PC-9 (cell line): ENCODE results near the gene SH3BGR. TPM values are rescaled to one million over a fixed set of nuclear protein-coding genes. Genes with fewer than 3 reads are reported as not detected.
A peak's percentile ranks its signal among the peaks of the same experiment; 100 is the strongest.

Experiments used
- BruUV-seq: library from RNA; stranded (reverse); fragments of 400-500 nt; replicated peaks from 2 replicates; lab custom pipeline; 2021; lab: Mats Ljungman, UMichigan
- CTCF ChIA-PET: fragments of 300-600 bp; sonication (Branson Sonifier 250); formaldehyde crosslinking; loops from one replicate; lab custom pipeline; 2022; ENCODE audit warnings: antibody characterized with exemption; lab: Charles Lee
- POLR2A ChIA-PET: fragments of 300-600 bp; sonication (Branson Sonifier 250); formaldehyde crosslinking; loops from one replicate; lab custom pipeline; 2022; ENCODE audit warnings: antibody characterized with exemption; ENCODE audit not compliant: unreplicated experiment; lab: Charles Lee
- DNase-seq, 2 experiments: peaks; one replicate each; pipeline versions ENCODE4 v3.0.0 to v3.0.0-alpha.2; 2015 to 2022; ENCODE audit warnings: mixed read lengths in 1 of 2
- H2AFZ ChIP-seq: fragments of 200-600 bp; sonication (generic); 2 replicates; pipeline ENCODE4 v1.8.1; 2017; ENCODE audit warnings: antibody characterized with exemption
- H3F3A ChIP-seq: fragments of 200-600 bp; sonication (generic); 2 replicates; pipeline ENCODE4 v1.8.1; 2017; ENCODE audit warnings: antibody characterized with exemption, mild to moderate bottlenecking, low read depth; ENCODE audit not compliant: insufficient read depth
- H3K27ac ChIP-seq: fragments of 200-600 bp; sonication (generic); 2 replicates; pipeline ENCODE4 v1.6.1; 2016; ENCODE audit warnings: mixed run types
- H3K27me3 ChIP-seq: fragments of 200-600 bp; sonication (generic); 2 replicates; pipeline ENCODE4 v1.6.1; 2016; ENCODE audit warnings: low read depth, mixed run types; ENCODE audit not compliant: insufficient read depth
- H3K36me3 ChIP-seq: fragments of 200-600 bp; sonication (generic); 2 replicates; pipeline ENCODE4 v1.6.1; 2016; ENCODE audit warnings: low read depth, mixed run types
- H3K4me1 ChIP-seq: fragments of 200-600 bp; sonication (generic); replicated peaks from 2 replicates; pipeline ENCODE4 v1.6.1; 2016; ENCODE audit warnings: mixed run types; ENCODE audit not compliant: insufficient read depth
- H3K4me2 ChIP-seq: fragments of 200-600 bp; sonication (generic); 2 replicates; pipeline ENCODE4 v1.6.1; 2017; ENCODE audit warnings: mixed run types
- H3K4me3 ChIP-seq: fragments of 200-600 bp; sonication (generic); 2 replicates; pipeline ENCODE4 v1.6.1; 2016; ENCODE audit warnings: mixed run types
- H3K79me2 ChIP-seq: fragments of 200-600 bp; sonication (generic); 2 replicates; pipeline ENCODE4 v1.6.1; 2017; ENCODE audit warnings: low read depth, mixed run types
- H3K9me2 ChIP-seq: fragments of 200-600 bp; sonication (generic); 2 replicates; pipeline ENCODE4 v1.8.1; 2017; ENCODE audit warnings: mild to moderate bottlenecking; ENCODE audit not compliant: insufficient read depth
- H3K9me3 ChIP-seq: fragments of 200-600 bp; sonication (generic); 2 replicates; pipeline ENCODE4 v1.8.1; 2016; ENCODE audit warnings: low read depth; ENCODE audit not compliant: insufficient read depth
- H4K20me1 ChIP-seq: fragments of 200-600 bp; sonication (generic); 2 replicates; pipeline ENCODE4 v1.8.1; 2017; ENCODE audit not compliant: insufficient read depth
- CTCF ChIP-seq: fragments of 200-600 bp; sonication (generic); conservative IDR thresholded peaks from 2 replicates; pipeline ENCODE4 v1.6.1; 2017; ENCODE audit warnings: mixed run types, antibody characterized with exemption, mild to moderate bottlenecking, moderate library complexity
- EZH2 ChIP-seq: fragments of 200-600 bp; sonication (generic); IDR thresholded peaks from 2 replicates; pipeline ENCODE4 v1.8.0; 2017; ENCODE audit warnings: antibody characterized with exemption, low read depth
- intact Hi-C: fragments of 100-400 bp; cut with micrococcal nuclease; formaldehyde crosslinking; loops from one replicate; pipeline ENCODE4 v1.10.0; 2022; ENCODE audit not compliant: unreplicated experiment
- total RNA-seq: library from RNA; stranded (reverse); gene quantifications from 2 replicates; pipeline ENCODE4 v1.2.3, GENCODE V29; 2021

SH3BGR gene
- total RNA-seq, 1 experiment from 2014 or later = 4.5 TPM

DNA sequence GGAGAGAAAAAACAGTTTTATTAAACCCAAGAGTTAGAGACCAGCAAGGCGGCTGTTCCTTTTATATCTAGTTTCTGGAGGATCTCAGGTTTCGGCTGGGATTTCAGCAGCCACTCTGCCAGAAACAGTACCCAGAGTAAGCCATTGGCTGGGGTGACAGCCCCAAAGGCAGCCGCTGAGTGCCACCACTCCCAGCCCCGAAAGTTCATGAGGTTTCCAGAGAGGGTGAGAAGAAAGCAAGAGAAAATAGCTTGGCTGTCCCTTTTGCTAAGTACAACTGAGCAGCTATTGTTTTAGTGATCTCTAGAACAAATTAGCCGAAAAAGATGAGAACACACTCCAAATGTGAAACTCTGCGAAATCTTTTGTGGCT, 1.2 kb downstream of the SH3BGR start:
- H3K9me3 ChIP-seq = no peaks in the 10 kb centered on the region
- intact Hi-C loops = no loop called here
- no peak overlapping the region for H3K4me2 ChIP-seq
- no peaks in the 10 kb centered on the region for H3F3A ChIP-seq
- TF ChIP-seq EZH2 (no peak), CTCF (no peak)
- H3K79me2 ChIP-seq = no peaks in the 10 kb centered on the region
- no peaks in the 10 kb centered on the region for H3K9me2 ChIP-seq
- DNase-seq = no peak
- no peak overlapping the region for H3K27ac ChIP-seq
- H4K20me1 ChIP-seq = no peaks in the 10 kb centered on the region
- H3K27me3 ChIP-seq = no peaks in the 10 kb centered on the region
- H2AFZ ChIP-seq = no peak overlapping the region
- TSS peak; percentile 26 for BruUV-seq
- H3K4me3 ChIP-seq = no peak overlapping the region
- POLR2A ChIA-PET = no interaction called here
- CTCF ChIA-PET = no interaction called here
- H3K4me1 ChIP-seq = no peaks in the 10 kb centered on the region
- no peaks in the 10 kb centered on the region for H3K36me3 ChIP-seq

- Histone ChIP-seq H3F3A (no peaks in the 10 kb centered on the region), H3K9me2 (no peaks in the 10 kb centered on the region), H3K4me1 (no peaks in the 10 kb centered on the region), H3K4me3 (no peak overlapping the region), H2AFZ (no peak overlapping the region), H3K4me2 (no peak overlapping the region), H3K79me2 (no peaks in the 10 kb centered on the region), H3K27ac (no peak overlapping the region), H3K9me3 (no peaks in the 10 kb centered on the region), H4K20me1 (no peaks in the 10 kb centered on the region), H3K27me3 (no peaks in the 10 kb centered on the region), H3K36me3 (no peaks in the 10 kb centered on the region)
- DNase-seq = no peak
- TF ChIP-seq EZH2 (no peak), CTCF (no peak)
- POLR2A ChIA-PET = no interaction called here
- intact Hi-C loops = no loop called here
- CTCF ChIA-PET = no interaction called here
- BruUV-seq = no TSS peak
Observed at GRCh38 chr21:39453571-39454179, 1.9 kb downstream of the SH3BGR start.

DNA sequence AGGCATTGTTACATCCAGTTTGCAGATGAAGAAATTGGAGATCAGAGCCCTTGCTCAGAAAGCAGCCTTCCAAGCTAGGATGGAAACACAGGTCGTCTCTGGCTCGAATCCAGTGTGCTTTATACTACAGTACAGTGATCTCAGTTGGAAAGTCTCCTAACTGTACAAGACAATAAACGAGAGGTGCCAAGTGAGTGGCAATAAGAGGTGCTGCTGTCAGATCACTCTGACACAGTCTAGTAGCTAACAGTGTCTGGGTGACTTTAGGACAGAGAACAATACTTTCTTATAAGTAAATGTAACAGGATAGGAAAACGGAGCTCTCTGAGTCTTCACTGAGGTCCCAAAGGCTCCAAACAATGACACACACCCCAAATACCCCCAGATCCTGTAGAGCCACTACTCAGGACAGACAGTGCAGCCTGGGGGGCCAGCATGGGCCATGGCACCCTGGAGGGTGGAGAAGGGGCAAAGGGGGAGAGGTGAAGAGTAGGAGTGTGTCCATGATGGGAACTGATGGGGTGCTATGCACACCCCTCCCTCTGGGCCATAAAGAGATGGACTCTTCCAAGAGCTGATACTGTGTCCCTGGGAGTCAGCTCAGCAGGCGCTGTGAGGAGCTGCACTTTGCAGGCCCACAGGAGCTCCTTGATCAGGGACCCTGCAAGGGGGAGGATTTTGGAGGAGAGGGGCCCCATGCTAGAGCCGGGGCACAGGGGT, 3.3 kb downstream of the SH3BGR start:
- no peaks in the 10 kb centered on the region for H4K20me1 ChIP-seq
- no peaks in the 10 kb centered on the region for H3K79me2 ChIP-seq
- no peaks in the 10 kb centered on the region for H3K27me3 ChIP-seq
- no peak for DNase-seq
- POLR2A ChIA-PET = no interaction called here
- H3K9me3 ChIP-seq = no peaks in the 10 kb centered on the region
- BruUV-seq = no TSS peak
- no peak overlapping the region for H2AFZ ChIP-seq
- no peak overlapping the region for H3K27ac ChIP-seq
- intact Hi-C loops = no loop called here
- no peak overlapping the region for H3K4me3 ChIP-seq
- no peaks in the 10 kb centered on the region for H3K9me2 ChIP-seq
- no peak for TF ChIP-seq EZH2
- no peak for TF ChIP-seq CTCF
- no peaks in the 10 kb centered on the region for H3F3A ChIP-seq
- CTCF ChIA-PET = no interaction called here
- no peaks in the 10 kb centered on the region for H3K36me3 ChIP-seq
- no peak overlapping the region for H3K4me2 ChIP-seq
- H3K4me1 ChIP-seq = no peaks in the 10 kb centered on the region
